Measurements from ENCODE around the gene VLDLR. TPM values are rescaled to one million over a fixed set of nuclear protein-coding genes. Genes with fewer than 3 reads are reported as not detected.

VLDLR gene
- total RNA-seq, 1 donor from 2014 or later = 106 TPM

- no peak for TF ChIP-seq CTCF (IDR thresholded peaks at IDR 0.05)
- H3K27me3 Mint-ChIP-seq (ENCODE audit: low read depth) = no peaks in the 10 kb centered on the region
- H3K36me3 Mint-ChIP-seq (ENCODE audit: low read depth) = no peaks in the 10 kb centered on the region
- H3K27ac Mint-ChIP-seq (ENCODE audit: unreplicated experiment) = no peak overlapping the region
- H3K9me3 Mint-ChIP-seq (ENCODE audit: low read depth) = no peaks in the 10 kb centered on the region
- peaks cover 6% of the 10 kb centered on the region for H3K4me1 Mint-ChIP-seq (ENCODE audit: low read depth)
- no peak overlapping the region for H3K4me3 Mint-ChIP-seq (ENCODE audit: unreplicated experiment)
- no peak for DNase-seq (ENCODE audit: low spot score)
These were observed 45.0 kb downstream of the VLDLR start for GRCh38 chr9:2666569-2666968.

- Mint-ChIP-seq H3K27ac (ENCODE audit: unreplicated experiment) (no peak overlapping the region), H3K9me3 (ENCODE audit: low read depth) (no peaks in the 10 kb centered on the region)
- TF ChIP-seq CTCF (IDR thresholded peaks at IDR 0.05) = no peak
These were observed 51.6 kb downstream of the VLDLR start for GRCh38 chr9:2673161-2673560.

DNA sequence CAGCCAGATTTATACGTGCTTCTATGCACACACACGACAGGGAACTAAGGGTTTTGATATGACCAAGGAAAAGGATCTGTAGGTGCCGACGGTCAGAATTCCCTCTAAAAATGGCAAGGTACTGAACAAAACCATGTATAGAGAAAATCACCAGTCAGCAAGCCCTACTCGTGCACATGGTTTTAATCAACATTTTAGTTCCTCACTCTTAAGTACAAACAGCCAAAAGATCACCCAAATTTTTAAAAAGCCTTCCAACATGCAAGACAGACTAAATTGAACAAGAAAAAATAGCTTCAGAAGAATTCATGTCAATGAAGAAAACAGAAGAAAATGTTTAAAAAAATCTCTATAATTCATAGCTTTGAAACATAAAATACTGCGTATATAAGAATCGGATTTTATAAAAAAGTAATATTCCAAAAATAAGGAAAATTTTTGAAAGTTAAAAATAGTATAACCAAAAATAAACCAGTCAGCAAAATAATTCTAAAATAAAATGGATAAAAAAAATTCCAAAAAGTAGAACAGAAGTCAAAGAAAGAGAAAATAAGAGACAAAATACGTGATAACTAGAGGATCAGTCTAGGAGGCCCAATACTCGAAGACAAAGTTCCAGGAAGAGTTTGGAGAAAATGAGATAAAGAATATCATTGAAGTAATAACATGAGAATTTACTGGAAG, 52.7 kb downstream of the VLDLR start:
- H3K4me1 Mint-ChIP-seq (ENCODE audit: low read depth) = no peaks in the 10 kb centered on the region
- no peaks in the 10 kb centered on the region for H3K27me3 Mint-ChIP-seq (ENCODE audit: low read depth)
- no peak for TF ChIP-seq CTCF (IDR thresholded peaks at IDR 0.05)
- no peak for DNase-seq (ENCODE audit: low spot score)
- H3K9me3 Mint-ChIP-seq (ENCODE audit: low read depth) = no peaks in the 10 kb centered on the region
- H3K27ac Mint-ChIP-seq (ENCODE audit: unreplicated experiment) = no peak overlapping the region
- no peaks in the 10 kb centered on the region for H3K36me3 Mint-ChIP-seq (ENCODE audit: low read depth)
- no peak overlapping the region for H3K4me3 Mint-ChIP-seq (ENCODE audit: unreplicated experiment)

More at GRCh38 chr9:2673161-2673560, 51.6 kb downstream of the VLDLR start:
- H3K4me3 Mint-ChIP-seq (ENCODE audit: unreplicated experiment) = no peak overlapping the region
- no peaks in the 10 kb centered on the region for H3K36me3 Mint-ChIP-seq (ENCODE audit: low read depth)
- no peaks in the 10 kb centered on the region for H3K27me3 Mint-ChIP-seq (ENCODE audit: low read depth)
- no peaks in the 10 kb centered on the region for H3K4me1 Mint-ChIP-seq (ENCODE audit: low read depth)
- no peak for DNase-seq (ENCODE audit: low spot score)

DNA sequence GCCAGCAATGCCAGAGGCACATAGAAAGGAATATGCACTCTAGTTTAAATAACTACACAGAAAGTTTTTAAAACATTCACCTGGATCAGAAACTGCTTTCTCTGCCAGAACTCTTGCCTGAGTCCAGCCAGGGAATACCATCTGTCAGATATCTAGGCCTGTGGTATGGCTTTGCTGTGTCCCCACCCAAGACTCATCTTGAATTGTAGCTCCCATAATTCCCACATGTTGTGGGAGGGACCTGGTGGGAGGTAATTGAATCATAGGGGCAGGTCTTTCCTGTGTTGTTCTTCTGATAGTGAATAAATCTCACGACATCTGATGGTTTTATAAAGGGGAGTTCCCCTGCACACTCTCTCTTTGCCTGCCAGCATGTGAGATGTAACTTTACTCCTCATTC, 54.2 kb downstream of the VLDLR start:
- TF ChIP-seq CTCF (IDR thresholded peaks at IDR 0.05) = no peak
- no peaks in the 10 kb centered on the region for H3K4me1 Mint-ChIP-seq (ENCODE audit: low read depth)
- no peaks in the 10 kb centered on the region for H3K36me3 Mint-ChIP-seq (ENCODE audit: low read depth)
- no peaks in the 10 kb centered on the region for H3K27me3 Mint-ChIP-seq (ENCODE audit: low read depth)
- no peak overlapping the region for H3K4me3 Mint-ChIP-seq (ENCODE audit: unreplicated experiment)
- no peak overlapping the region for H3K27ac Mint-ChIP-seq (ENCODE audit: unreplicated experiment)
- no peaks in the 10 kb centered on the region for H3K9me3 Mint-ChIP-seq (ENCODE audit: low read depth)
- no peak for DNase-seq (ENCODE audit: low spot score)

DNA sequence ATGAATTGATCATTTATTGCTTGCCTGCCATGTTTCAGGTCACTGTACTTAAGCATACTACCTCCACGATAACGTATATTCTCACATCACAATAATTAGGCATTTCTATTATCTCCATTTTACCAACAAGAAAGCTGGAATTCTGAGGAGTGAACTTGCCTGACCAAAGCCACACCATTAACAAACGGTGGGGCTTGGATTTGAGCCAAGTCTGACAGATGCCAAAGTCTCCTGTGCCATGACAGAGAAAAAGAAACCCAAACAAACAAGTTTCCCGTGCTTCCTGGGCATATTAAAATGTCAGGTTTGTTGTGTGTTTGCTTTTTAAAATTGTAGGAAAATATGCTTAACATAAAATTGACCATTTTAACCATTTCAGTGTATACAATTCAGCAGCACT, 54.9 kb downstream of the VLDLR start:
- H3K27ac Mint-ChIP-seq (ENCODE audit: unreplicated experiment) = no peak overlapping the region
- no peak for TF ChIP-seq CTCF (IDR thresholded peaks at IDR 0.05)
- no peaks in the 10 kb centered on the region for H3K27me3 Mint-ChIP-seq (ENCODE audit: low read depth)
- no peaks in the 10 kb centered on the region for H3K9me3 Mint-ChIP-seq (ENCODE audit: low read depth)
- H3K4me3 Mint-ChIP-seq (ENCODE audit: unreplicated experiment) = no peak overlapping the region
- DNase-seq (ENCODE audit: low spot score) = no peak
- no peaks in the 10 kb centered on the region for H3K4me1 Mint-ChIP-seq (ENCODE audit: low read depth)
- no peaks in the 10 kb centered on the region for H3K36me3 Mint-ChIP-seq (ENCODE audit: low read depth)

All from chondrocyte (in vitro differentiated cells).